ENCODE measurements around the gene RXRA.

RXRA gene

GRCh38 chr9:134423166-134423565, 96.9 kb downstream of the RXRA start:
- TF ChIP-seq ZFX (IDR thresholded peaks at IDR 0.05; ENCODE audit: borderline replicate concordance) (no peak), CTCF (IDR thresholded peaks at IDR 0.05) (no peak)
- H3K27ac ChIP-seq, result no peak overlapping the region

- TF ChIP-seq CTCF (IDR thresholded peaks at IDR 0.05) (no peak), ZFX (IDR thresholded peaks at IDR 0.05; ENCODE audit: borderline replicate concordance) (no peak)
- H3K27ac ChIP-seq, result no peak overlapping the region
Observed at GRCh38 chr9:134423749-134424148, 97.5 kb downstream of the RXRA start.

GRCh38 chr9:134424818-134425217, 98.6 kb downstream of the RXRA start:
- TF ChIP-seq CTCF (IDR thresholded peaks at IDR 0.05), result no peak
- no peak for TF ChIP-seq ZFX (IDR thresholded peaks at IDR 0.05; ENCODE audit: borderline replicate concordance)
- no peak overlapping the region for H3K27ac ChIP-seq

- H3K27ac ChIP-seq, result no peak overlapping the region
- TF ChIP-seq ZFX (IDR thresholded peaks at IDR 0.05; ENCODE audit: borderline replicate concordance) (no peak), CTCF (IDR thresholded peaks at IDR 0.05) (no peak)
Observed at GRCh38 chr9:134425401-134425800, 99.1 kb downstream of the RXRA start.

- no peak overlapping the region for H3K27ac ChIP-seq
Observed at GRCh38 chr9:134425812-134426211, 99.6 kb downstream of the RXRA start.

GRCh38 chr9:134426436-134426835, 100.2 kb downstream of the RXRA start:
- H3K27ac ChIP-seq, result no peak overlapping the region
- TF ChIP-seq CTCF (IDR thresholded peaks at IDR 0.05) (no peak), ZFX (IDR thresholded peaks at IDR 0.05; ENCODE audit: borderline replicate concordance) (no peak)

More at GRCh38 chr9:134425812-134426211, 99.6 kb downstream of the RXRA start:
- no peak for TF ChIP-seq CTCF (IDR thresholded peaks at IDR 0.05)

GRCh38 chr9:134427153-134427782, 101.0 kb downstream of the RXRA start:
- no peak for TF ChIP-seq ZFX (IDR thresholded peaks at IDR 0.05; ENCODE audit: borderline replicate concordance)
- no peak for TF ChIP-seq CTCF (IDR thresholded peaks at IDR 0.05)
- H3K27ac ChIP-seq, result no peak overlapping the region

Measured in 22Rv1 (cell line).